ENCODE results near the gene SORCS2.

SORCS2 gene

GRCh38 chr4:7608046-7608445, 415.7 kb downstream of the SORCS2 start:
- no peak for TF ChIP-seq RAD21 (IDR thresholded peaks at IDR 0.05; ENCODE audit: low read depth)
- no peak for TF ChIP-seq USF1 (IDR thresholded peaks at IDR 0.05)
- no peak for TF ChIP-seq CREB1 (IDR thresholded peaks at IDR 0.05; ENCODE audit: low read depth)
- TF ChIP-seq EGR1 (IDR thresholded peaks at IDR 0.05): no peak
- TF ChIP-seq TAF1 (IDR thresholded peaks at IDR 0.05; ENCODE audit: low read depth): no peak
- no peak for TF ChIP-seq ZBTB7A (IDR thresholded peaks at IDR 0.05; ENCODE audit: low read depth)
- no peak for TF ChIP-seq NFIC (IDR thresholded peaks at IDR 0.05)
- TF ChIP-seq CEBPB (IDR thresholded peaks at IDR 0.05): no peak
- no peak for TF ChIP-seq TCF12 (IDR thresholded peaks at IDR 0.05; ENCODE audit: low read depth)
- TF ChIP-seq FOXM1 (IDR thresholded peaks at IDR 0.05; ENCODE audit: borderline replicate concordance, low read depth): no peak
- TF ChIP-seq MAX (IDR thresholded peaks at IDR 0.05): no peak
- no peak for TF ChIP-seq TEAD4 (IDR thresholded peaks at IDR 0.05)
- TF ChIP-seq EP300 (IDR thresholded peaks at IDR 0.05; ENCODE audit: borderline replicate concordance): no peak

GRCh38 chr4:7609316-7609715, 417.0 kb downstream of the SORCS2 start:
- no peak for TF ChIP-seq USF1 (IDR thresholded peaks at IDR 0.05)
- TF ChIP-seq CREB1 (IDR thresholded peaks at IDR 0.05; ENCODE audit: low read depth): no peak
- no peak for TF ChIP-seq MAX (IDR thresholded peaks at IDR 0.05)
- TF ChIP-seq EGR1 (IDR thresholded peaks at IDR 0.05): no peak
- no peak for TF ChIP-seq RAD21 (IDR thresholded peaks at IDR 0.05; ENCODE audit: low read depth)
- TF ChIP-seq YY1 (IDR thresholded peaks at IDR 0.05; ENCODE audit: low read depth): no peak
- no peak for TF ChIP-seq ZBTB7A (IDR thresholded peaks at IDR 0.05; ENCODE audit: low read depth)
- no peak for TF ChIP-seq TAF1 (IDR thresholded peaks at IDR 0.05; ENCODE audit: low read depth)
- no peak for TF ChIP-seq EP300 (IDR thresholded peaks at IDR 0.05; ENCODE audit: borderline replicate concordance)
- no peak for TF ChIP-seq REST (IDR thresholded peaks at IDR 0.05; ENCODE audit: low read depth)
- TF ChIP-seq TCF12 (IDR thresholded peaks at IDR 0.05; ENCODE audit: low read depth): no peak
- no peak for TF ChIP-seq NFIC (IDR thresholded peaks at IDR 0.05)
- no peak for TF ChIP-seq FOXM1 (IDR thresholded peaks at IDR 0.05; ENCODE audit: borderline replicate concordance, low read depth)
- no peak for TF ChIP-seq CEBPB (IDR thresholded peaks at IDR 0.05)
- TF ChIP-seq TEAD4 (IDR thresholded peaks at IDR 0.05): no peak

GRCh38 chr4:7610022-7610670, 417.8 kb downstream of the SORCS2 start:
- no peak for TF ChIP-seq FOXM1 (IDR thresholded peaks at IDR 0.05; ENCODE audit: borderline replicate concordance, low read depth)
- no peak for TF ChIP-seq ZBTB7A (IDR thresholded peaks at IDR 0.05; ENCODE audit: low read depth)
- no peak for TF ChIP-seq TCF12 (IDR thresholded peaks at IDR 0.05; ENCODE audit: low read depth)
- TF ChIP-seq NFIC (IDR thresholded peaks at IDR 0.05): no peak
- TF ChIP-seq TAF1 (IDR thresholded peaks at IDR 0.05; ENCODE audit: low read depth): no peak

- TF ChIP-seq TCF12 (IDR thresholded peaks at IDR 0.05; ENCODE audit: low read depth): no peak
- no peak for TF ChIP-seq YY1 (IDR thresholded peaks at IDR 0.05; ENCODE audit: low read depth)
- TF ChIP-seq REST (IDR thresholded peaks at IDR 0.05; ENCODE audit: low read depth): no peak
- TF ChIP-seq TEAD4 (IDR thresholded peaks at IDR 0.05): no peak
- TF ChIP-seq ZBTB7A (IDR thresholded peaks at IDR 0.05; ENCODE audit: low read depth): no peak
- TF ChIP-seq FOXM1 (IDR thresholded peaks at IDR 0.05; ENCODE audit: borderline replicate concordance, low read depth): no peak
- no peak for TF ChIP-seq NFIC (IDR thresholded peaks at IDR 0.05)
- no peak for TF ChIP-seq EP300 (IDR thresholded peaks at IDR 0.05; ENCODE audit: borderline replicate concordance)
- no peak for TF ChIP-seq CREB1 (IDR thresholded peaks at IDR 0.05; ENCODE audit: low read depth)
- no peak for TF ChIP-seq TAF1 (IDR thresholded peaks at IDR 0.05; ENCODE audit: low read depth)
- TF ChIP-seq CEBPB (IDR thresholded peaks at IDR 0.05): no peak
Measured at GRCh38 chr4:7610841-7611240, 418.5 kb downstream of the SORCS2 start.

- TF ChIP-seq USF1 (IDR thresholded peaks at IDR 0.05) (no peak), RAD21 (IDR thresholded peaks at IDR 0.05; ENCODE audit: low read depth) (no peak), YY1 (IDR thresholded peaks at IDR 0.05; ENCODE audit: low read depth) (no peak), ZBTB7A (IDR thresholded peaks at IDR 0.05; ENCODE audit: low read depth) (no peak), EP300 (IDR thresholded peaks at IDR 0.05; ENCODE audit: borderline replicate concordance) (no peak), CREB1 (IDR thresholded peaks at IDR 0.05; ENCODE audit: low read depth) (no peak)
Measured at GRCh38 chr4:7612311-7612897, 420.1 kb downstream of the SORCS2 start.

Measured in Ishikawa (cell line).